ENCODE results near the gene ZNF69.

- TF ChIP-seq ARID4B (CRISPR knock-in tag; IDR thresholded peaks at IDR 0.05; ENCODE audit: borderline replicate concordance) (no peak), ZBTB21 (CRISPR knock-in tag; IDR thresholded peaks at IDR 0.05; ENCODE audit: borderline replicate concordance) (no peak), CTCF (IDR thresholded peaks at IDR 0.05) (no peak), ZNF232 (CRISPR knock-in tag; IDR thresholded peaks at IDR 0.05) (no peak), E2F1 (CRISPR knock-in tag; IDR thresholded peaks at IDR 0.05) (no peak), ETV6 (CRISPR knock-in tag; IDR thresholded peaks at IDR 0.05) (no peak)
Observed at GRCh38 chr19:11942008-11942842, 54.6 kb downstream of the ZNF69 start.

Data from WTC11 (cell line).